Measurements from ENCODE around the gene SH3TC1.

DNA sequence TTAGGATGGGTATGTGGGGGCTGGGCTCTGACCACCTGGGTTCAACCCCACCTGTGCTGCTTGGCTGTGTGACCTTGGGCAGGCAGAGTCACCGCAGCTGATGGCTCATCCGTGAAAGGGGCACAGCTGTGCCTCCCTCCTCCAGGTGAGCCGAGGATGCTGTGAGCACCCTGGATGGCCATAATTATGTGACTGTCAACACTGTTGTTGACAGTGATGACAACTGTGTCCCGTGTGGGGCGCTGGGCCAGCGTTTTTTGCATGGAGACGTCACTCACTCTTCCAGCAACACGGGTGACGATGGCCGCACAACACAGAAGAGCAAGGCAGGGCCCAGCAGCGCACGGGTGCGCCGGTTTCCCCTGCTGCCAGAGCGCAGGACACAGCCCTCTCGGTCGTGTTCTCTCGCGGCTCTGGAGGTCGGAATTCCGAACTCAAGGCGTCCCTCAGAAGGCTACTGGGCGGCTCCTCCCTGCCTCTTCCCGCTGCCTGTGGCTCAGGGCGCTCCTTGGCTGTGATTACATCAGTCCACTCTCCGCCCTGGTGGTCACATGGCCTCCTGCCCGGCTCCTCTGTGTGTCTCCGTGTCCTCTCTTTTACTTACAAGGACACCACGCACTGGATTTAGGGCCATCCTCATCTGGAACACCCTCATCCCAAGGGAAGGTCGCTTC, 1.3 kb downstream of the SH3TC1 start:
- TF ChIP-seq CTCF (IDR thresholded peaks at IDR 0.05; ENCODE audit: insufficient read depth, low read length): no peak
- TF ChIP-seq SPI1 (IDR thresholded peaks at IDR 0.05; ENCODE audit: borderline replicate concordance, low read depth): no peak
- TF ChIP-seq, protein P1, sequence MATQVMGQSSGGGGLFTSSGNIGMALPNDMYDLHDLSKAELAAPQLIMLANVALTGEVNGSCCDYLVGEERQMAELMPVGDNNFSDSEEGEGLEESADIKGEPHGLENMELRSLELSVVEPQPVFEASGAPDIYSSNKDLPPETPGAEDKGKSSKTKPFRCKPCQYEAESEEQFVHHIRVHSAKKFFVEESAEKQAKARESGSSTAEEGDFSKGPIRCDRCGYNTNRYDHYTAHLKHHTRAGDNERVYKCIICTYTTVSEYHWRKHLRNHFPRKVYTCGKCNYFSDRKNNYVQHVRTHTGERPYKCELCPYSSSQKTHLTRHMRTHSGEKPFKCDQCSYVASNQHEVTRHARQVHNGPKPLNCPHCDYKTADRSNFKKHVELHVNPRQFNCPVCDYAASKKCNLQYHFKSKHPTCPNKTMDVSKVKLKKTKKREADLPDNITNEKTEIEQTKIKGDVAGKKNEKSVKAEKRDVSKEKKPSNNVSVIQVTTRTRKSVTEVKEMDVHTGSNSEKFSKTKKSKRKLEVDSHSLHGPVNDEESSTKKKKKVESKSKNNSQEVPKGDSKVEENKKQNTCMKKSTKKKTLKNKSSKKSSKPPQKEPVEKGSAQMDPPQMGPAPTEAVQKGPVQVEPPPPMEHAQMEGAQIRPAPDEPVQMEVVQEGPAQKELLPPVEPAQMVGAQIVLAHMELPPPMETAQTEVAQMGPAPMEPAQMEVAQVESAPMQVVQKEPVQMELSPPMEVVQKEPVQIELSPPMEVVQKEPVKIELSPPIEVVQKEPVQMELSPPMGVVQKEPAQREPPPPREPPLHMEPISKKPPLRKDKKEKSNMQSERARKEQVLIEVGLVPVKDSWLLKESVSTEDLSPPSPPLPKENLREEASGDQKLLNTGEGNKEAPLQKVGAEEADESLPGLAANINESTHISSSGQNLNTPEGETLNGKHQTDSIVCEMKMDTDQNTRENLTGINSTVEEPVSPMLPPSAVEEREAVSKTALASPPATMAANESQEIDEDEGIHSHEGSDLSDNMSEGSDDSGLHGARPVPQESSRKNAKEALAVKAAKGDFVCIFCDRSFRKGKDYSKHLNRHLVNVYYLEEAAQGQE (IDR thresholded peaks at IDR 0.05; ENCODE audit: insufficient replicate concordance, low read depth): no peak
